HG03196 (cell line): ENCODE data around the gene PROX1.

ENCODE experiments used
- ATAC-seq: cut with Tn5 transposase; IDR thresholded peaks from one replicate; pipeline ENCODE4 v1.9.1; 2021; ENCODE audit not compliant: unreplicated experiment

Gene PROX1

DNA sequence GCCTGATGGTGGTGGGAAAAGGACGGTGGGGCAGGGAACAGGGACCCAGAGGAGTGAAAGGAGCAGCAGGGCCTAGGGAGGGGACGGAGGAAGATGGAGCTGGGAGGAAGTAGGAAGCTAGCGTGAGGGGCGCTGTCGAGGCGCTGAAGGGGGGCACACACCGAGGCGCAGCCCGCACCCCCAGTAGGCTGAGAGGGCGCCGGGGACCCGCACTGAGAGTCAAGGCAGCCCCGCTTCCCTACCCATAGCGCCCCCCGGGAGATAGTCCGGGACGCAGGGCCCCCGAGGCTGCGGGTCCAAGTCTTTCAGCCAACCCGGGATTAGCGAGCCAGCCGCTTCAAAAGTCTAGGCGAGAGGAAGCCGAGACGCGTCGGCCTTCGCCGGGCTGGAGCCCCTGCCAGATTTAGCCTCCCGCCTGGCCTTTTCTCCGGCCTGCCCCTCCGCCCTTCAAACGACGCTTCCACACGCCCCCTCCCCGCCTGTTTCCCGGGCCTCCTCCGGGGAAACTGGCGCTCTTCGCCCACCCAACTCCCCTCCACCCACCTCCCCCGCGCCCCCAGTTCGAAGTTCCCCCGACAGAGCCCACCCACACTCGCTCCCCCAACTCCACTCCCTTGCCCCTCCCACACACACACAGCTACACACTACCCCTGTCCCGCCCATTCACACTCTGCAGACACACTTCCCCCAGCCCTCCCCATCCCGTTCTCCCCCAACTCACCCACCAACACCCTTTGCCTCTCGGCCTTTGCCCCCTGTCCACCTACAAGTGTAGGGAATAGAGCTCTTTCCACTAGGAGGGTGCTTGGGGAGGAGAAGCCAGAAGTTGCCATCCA, 7.8 kb upstream of the PROX1 start:
- ATAC-seq, result no peak

DNA sequence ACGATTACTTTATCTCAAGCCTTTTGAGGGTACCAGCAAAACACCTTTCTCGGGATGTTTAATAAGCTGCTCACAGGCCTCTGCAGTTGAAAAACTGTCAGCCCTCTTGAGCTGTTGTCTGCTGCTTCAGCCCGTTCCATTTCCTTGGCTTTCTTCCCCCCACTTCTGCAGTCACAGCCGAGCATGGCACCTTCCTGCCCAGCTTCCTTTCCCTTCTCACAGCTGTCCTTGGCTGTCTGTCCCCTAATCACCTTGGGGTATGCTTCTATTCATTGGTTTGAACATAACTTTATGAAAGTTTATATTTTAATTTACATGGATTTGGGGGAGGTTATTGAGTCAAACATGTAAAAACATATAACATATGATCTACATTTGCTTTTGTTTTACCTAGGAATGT, 6.9 kb upstream of the PROX1 start:
- ATAC-seq, result no peak

DNA sequence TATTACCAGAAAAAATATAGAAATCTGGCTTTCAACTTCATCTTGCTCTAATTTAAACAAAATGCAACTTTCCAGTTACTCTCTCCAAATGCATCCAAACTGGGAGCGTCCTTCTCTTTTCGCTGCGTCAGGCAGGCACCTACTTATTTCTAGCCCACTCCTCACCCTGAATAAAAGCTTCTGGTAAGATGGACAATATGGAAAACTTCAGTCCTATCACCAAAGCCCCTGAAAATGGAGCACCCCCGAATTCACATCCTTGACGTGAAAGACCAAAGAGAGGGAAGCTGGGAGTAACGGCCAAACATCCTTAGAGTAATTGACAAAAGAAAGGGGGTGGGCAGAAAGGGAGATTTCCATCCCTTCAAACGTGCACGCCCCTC, 5.5 kb upstream of the PROX1 start:
- ATAC-seq, result no peak

DNA sequence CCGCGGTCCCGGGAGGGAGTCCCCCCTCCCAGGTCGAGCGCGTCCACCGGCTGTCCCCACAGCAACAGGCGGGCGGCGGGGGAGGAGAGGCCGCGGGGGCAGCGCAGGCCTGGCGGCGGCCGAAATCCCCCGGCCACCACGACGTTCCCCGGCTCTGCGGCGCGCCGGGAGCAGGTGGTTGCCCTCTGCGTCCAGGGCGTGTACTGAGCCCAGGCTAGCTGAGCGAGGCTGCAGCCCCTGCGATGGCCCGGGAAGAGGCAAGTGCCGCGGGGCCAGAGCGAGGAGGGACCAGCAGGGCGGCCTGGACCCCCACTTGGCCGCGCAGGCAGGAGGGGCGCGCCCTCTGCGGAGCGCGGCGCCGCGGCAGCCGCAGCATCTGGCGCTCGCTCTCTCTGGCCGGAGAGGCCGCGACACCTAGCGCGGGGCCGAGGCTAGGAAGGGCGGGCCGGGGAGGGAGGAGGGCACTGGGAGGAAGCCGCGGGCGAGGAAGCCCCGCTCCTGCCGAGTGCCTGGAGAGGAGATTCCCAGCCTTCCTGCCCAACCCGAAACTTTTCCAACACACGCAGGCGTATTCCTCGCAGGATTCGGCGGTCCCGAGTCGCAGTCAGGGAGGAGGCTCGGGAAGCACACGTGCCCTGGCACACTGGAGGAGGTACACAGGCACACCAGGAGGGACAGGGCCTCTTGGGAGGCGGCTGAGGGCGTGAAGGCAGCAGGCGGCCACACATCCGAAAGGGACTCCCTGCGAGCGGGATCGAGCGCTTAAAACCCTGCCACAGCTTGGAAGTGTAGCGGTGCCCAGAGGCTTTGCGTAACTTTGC, 4.9 kb upstream of the PROX1 start:
- ATAC-seq, result no peak

DNA sequence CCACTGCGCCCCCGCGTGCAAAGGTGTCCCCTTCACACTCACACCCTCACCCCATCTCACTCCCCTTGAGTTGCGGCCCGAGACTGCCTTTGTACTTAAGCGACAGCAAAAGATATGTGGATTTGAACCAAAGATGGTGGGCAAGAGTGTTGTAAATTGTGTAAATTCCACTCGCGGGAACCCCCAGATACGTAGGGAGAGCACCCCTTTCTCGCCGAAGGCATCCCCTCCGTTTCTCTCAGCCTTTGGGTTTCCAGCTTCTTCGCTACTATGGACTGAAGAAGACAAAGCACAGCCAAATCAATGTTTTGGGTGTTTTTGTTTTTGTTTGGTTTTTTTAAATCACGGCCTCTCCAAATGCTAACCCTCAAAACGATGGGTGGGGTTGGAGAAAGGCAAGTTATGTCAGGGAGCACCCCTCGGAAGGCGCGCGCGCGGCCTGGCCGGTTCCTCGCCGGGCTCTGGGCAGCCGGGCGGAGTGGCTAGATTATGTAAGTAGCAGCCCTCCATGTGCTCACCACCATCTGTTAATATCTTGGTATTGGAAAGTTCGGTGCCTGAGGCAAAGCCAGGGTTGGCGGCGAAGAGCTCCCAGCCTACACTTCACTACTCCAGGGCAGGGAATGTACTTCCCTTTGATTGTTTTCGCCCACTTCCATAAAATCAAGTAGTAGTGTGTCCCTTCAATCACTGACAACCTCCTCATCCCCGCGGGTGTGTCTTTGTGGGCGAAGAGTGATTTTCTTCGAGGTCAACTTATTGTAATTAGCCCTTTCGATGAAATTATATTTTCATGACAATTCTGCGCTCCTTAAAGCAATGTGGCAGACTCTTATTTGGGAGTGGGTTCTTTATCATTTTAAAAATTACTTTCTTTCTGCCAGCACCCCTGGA, 4.0 kb upstream of the PROX1 start:
- no peak for ATAC-seq

DNA sequence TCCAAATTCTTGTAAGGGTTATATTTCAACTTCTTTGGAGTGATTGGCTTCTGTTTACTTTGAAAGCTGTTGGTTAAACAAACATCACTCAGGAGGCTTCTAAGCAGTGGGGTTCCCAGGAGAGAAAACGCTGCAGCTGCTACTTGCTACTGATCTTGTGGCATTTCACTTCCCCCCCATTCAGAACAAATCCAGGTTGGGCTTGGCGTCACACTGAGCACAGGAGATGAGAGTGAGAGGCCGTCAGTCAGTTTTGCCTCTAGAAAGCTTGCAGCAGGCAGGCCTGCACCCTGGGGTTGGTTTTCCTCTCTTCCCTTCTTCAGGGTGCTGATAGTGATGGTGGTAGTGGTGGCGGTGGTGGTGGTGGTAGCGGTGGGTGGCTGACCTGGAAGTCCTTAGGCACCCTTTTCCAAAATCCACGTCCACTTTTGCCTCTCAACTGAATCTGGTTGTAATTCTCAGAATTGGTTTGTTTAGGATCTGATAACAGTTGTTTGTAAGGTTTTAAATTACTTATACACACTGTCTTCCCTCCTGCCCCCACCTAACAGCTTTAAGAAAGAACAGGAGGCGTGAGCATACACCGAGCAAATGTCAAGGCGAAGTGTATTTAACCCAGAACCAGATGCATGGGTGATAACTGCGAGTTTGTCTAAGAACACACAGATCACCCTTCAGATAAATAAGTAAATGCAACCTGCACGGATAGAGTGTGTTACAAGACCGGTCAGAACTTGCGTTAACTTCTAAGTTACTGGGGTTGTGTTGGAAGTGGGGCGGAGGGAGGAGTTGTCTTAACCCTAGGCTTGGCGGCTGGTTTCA, 3.2 kb upstream of the PROX1 start:
- no peak for ATAC-seq

DNA sequence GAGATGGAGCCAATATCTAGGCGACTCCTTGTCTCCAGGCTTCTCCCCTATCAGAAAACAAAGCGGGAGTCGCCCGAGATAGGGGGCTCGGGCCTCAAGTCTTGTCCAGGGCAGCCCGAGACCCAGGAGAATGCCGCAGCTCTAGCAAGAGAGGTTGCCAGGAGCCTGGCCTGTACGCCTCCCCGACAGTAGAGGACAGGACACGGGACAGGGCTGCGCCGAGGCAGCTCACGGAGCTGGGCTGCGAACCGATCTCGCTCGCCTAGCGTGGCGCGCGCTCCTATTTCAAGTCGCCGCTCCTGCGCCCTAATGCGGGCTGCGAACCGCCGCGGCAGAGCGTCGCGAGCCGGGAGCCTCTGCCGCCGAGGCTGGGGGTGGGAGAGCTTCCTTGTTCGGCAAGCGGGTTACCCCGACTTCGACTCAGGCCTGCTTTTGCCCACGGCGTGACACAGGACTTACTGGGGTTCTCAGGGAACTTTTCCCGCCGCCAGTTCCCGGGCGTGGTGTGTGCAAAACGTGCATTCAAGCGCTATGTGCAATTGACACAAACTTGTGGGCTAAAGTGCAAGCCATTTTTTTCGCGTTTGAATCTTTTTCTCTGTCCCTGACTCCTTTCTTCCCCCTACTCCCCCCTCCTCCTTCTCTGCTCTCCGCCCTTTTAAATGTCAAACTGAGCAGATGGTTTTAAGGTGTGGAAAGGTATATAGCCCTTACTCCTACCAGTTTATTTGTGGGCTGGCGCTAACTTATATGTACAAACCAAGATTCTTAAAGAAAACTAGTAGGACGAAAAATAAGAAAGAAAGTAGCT, 2.4 kb upstream of the PROX1 start:
- ATAC-seq, result no peak

DNA sequence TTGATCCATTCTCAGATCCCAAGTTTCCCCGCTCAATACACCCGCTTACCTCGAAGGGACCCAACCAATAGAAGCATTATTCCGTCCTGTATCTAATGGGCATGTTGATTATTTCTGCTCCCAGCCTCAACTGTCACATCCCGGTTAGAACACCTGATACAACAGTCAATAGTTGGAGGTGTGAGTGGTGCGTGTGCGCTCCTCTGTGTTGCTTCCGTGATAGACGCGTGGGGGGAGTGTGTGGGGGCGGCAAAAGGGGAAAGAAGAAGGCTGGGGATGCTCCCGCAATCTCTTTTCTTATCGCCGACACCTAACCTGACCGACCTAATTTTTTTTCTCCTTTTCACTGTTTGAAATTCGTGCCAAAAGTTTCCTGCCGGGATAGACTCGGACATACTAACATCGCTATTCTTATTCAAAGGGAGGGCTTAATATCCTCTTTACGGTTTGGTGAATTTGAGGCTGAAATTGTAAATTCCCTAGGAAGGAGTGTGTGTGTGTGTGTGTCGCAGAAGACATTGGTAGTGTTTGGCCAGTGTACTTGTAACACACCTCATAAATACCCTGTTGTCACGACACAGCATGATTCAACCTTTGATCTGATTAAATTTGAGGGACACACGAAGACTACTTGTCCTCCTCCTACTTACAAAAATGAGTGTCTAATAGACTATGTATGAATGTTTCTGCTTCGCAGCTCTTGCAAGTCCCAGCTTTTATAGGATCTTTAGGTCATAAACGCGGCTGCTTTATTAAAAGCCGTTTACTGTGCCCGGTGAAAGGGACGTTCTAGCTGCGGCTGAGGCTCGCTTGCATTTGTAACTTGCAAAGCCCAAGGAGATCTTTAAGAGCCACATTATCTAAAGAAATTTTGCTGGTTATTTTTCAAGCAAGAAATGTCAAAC, 1.5 kb upstream of the PROX1 start:
- no peak for ATAC-seq

DNA sequence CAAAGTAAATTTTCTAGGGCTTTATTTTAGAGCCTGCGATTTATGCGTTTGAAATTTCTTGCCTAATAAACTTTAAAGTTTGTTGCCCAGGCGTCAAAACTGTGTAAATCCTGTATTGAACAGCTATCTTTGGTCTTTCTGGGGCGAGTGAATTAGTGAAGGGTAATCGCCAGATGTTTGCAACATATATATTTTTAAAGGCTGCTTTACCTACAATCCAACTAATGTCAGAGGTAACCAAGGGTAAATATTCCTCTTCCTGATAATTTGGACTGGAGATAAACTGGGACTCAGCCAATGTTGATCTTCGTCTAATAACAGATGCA, 885 bp upstream of the PROX1 start:
- ATAC-seq, result no peak

DNA sequence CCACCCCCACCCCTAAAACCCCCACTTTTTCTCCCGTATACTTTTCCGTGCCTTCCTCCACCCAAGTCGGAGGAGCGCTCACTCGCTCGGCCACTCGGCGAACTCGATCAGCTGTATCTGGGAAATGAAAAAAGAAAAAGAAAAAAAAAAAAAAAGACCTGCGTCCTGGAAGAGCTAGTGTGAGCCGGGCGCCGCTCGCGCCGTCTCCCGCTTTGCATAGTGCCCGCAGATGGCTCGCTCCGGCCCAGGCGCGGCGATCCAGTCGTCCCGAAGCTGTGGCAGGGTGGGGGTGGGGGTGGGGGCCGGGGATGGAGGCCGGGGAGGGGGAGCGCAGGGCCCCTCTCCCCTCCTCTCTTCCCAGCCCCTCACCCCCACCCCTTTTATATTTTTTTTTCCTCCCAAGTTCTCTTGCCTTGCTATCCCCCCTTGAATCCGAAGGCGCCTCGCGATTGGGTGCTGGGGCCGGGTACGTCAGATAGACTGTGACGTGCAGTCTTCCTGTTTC, 299 bp upstream of the PROX1 start:
- no peak for ATAC-seq

DNA sequence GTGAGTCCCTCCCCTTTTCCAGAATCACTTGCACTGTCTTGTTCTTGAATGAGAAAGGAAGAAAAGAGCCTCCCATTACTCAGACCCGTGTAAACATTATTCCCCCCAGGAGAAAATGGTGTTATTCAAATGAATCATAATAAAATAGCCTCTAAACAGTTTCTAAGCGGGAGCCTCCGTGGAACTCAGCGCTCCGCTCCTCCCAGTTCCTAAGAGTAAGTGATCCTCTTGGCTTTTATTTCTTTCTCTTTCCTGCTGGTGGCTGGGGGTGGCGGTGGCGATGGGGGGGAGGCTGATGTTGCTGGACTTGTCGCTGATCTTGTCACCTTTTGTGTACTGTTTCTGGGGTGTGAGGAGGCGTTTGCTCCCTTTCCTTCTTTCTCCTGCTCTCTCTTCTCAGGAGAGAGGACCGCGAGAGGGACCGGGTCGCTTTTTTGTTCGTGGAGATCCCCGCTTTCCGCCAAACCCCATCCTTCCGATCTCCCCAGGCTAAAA, 781 bp downstream of the PROX1 start:
- no peak for ATAC-seq

DNA sequence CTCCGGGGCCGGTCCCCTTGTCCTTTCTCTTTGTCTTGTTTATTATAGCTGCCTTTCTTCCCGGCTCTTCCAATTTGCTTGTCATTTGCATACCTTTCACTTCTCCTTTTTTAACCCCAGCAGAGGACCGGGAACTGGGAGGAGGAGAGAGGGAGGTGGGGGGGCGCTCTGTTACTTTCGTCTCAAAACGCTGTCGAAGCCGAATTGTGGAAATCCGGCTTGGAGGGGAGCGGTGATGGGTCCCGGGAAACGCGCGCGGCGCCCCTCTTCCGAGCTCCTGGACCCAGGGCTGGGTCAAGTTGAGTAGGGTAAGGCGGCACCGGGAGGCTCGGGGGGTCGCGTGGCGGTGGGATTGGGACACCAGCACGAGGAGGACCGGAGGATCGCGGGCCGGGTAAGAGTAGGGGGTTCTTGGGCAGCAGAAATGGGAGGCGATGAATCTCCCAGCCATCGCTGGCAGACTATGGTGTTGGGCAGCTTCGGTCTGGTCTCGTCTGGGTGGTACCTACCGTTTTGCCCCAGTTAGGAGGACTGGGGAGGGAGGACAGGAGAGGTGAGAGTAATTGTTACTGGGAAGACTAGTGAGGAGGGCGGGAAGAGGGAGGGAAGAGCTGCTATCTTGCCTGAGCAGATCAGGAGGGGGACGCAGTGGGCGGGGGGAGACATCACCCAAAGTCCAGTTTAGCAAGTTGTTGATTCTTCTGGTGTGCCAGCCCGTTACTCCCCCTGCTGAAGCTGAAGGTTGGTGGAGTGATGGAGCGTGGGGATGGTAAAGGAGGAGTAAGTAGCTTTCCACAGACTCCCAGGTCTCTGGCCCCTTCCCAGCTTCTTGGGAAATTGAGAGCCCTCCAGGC, 1.5 kb downstream of the PROX1 start:
- no peak for ATAC-seq

DNA sequence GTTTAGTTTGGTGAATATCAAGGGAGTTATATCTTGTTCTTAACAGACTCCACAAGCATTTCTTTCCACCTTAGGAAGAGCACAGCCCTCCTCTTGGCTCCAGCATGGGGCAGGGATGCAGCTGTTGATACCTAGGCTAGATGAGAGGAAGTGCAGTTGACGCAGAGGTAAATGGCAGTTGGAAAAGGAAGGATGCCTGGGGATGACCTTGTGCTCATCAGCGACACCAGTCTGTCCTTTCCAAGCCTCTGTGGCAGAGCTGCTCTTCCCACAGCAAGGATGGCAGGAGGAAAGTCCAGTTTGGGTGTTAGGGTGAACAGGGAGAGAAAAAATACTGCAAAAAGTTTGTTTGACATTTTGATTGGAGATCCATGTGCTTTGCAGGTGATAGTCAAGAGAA, 6.2 kb downstream of the PROX1 start:
- no peak for ATAC-seq

DNA sequence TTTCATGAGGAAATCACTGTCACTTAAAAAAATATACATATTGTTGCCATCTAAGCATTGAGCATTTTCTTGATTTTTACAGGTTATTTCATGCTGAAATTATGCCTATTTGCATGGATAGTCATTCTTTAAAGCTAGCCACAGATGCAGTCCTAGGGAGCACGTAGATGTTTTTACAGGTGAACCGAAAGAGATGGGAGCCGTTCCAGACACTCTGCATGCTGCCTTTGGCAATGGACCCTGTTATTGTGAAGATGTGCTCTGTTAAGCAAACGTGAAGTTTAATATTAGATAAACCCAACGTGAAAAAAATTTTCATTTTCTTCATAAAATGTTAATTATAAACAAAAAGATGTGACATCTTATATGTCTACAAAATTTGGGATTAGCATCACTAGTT, 7.1 kb downstream of the PROX1 start:
- ATAC-seq, result no peak

DNA sequence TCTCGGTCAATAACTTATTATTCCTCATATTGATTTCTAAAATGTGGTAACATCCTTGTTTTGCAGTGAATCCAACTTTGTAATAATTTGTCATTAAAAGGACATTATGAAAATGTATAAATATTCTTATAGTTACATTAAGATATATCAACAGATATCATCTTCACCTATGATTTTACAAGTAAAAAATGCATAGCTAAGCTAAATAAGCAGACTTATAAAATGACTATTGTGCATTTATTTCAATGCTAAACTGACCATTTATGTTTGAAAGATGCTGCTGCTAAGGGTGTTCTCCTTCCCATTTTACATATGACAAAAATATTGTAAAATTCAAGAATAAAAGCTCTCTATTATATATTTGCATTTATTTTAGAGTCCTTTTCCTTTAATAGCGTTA, 7.8 kb downstream of the PROX1 start:
- ATAC-seq, result no peak

DNA sequence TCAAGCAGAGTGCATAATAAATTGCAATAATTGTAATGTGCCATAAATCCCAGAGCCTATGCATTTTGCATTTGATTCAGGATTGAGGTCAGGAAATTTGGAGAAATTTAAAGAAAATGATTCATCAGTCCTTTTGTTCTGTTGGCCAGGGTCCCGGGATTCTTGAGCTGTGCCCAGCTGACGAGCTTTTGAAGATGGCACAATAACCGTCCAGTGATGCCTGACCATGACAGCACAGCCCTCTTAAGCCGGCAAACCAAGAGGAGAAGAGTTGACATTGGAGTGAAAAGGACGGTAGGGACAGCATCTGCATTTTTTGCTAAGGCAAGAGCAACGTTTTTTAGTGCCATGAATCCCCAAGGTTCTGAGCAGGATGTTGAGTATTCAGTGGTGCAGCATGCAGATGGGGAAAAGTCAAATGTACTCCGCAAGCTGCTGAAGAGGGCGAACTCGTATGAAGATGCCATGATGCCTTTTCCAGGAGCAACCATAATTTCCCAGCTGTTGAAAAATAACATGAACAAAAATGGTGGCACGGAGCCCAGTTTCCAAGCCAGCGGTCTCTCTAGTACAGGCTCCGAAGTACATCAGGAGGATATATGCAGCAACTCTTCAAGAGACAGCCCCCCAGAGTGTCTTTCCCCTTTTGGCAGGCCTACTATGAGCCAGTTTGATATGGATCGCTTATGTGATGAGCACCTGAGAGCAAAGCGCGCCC, 8.7 kb downstream of the PROX1 start:
- ATAC-seq, result no peak
